Measurements from ENCODE around the gene EXOC4. TPM values are rescaled to one million over a fixed set of nuclear protein-coding genes. Genes with fewer than 3 reads are reported as not detected.

EXOC4 gene
- total and polyA plus RNA-seq, 2 of the 8 experiments (the other 6 are each of a cell fraction or from before 2014, with no cell fraction given), result 27.0 to 67.3 TPM

DNA sequence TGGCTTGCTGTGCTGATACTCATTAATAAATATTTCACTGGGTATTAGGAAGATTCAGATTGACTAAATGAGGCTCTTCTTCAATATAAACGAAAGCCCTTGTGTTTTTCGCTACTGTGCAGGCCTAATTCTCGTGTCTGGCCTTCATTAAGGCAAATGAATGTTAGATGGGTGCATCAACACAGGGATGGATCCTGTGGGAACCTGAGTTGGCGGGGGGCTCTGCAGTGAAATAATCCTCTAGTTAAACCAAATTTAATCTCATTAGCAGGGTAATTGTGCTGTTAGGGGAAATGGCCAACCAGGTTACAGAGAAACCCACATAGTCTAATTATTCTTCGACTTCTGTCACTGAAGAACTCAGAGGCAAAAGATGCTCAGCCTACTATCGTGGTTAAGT, 548.5 kb downstream of the EXOC4 start:
- no peak overlapping the region for H3K18ac ChIP-seq (ENCODE audit: extremely low read depth, low read length)
- no peak overlapping the region for H2BK5ac ChIP-seq (ENCODE audit: low read depth, low read length)
- no peak overlapping the region for H2AK5ac ChIP-seq (ENCODE audit: low read depth, low read length)
- H3K27me3 ChIP-seq (replicated peaks in 1 of 4; ENCODE audit: control insufficient read depth in 3 of 4, extremely low read depth in 1 of 4, insufficient read depth in 3 of 4, low read length in 3 of 4), result no peaks in the 10 kb centered on the region
- no peak overlapping the region for H3K4me2 ChIP-seq (ENCODE audit: insufficient read depth in 1 of 2, low read depth in 2 of 2, low read length in 2 of 2)
- H3K9ac ChIP-seq (replicated peaks in 1 of 4; ENCODE audit: extremely low read depth in 1 of 4, low read depth in 3 of 4, low read length in 3 of 4), result no peak overlapping the region
- WGBS, 2 experiments (ENCODE audit: extremely low coverage in 1 of 2, insufficient coverage in 1 of 2, insufficient read length in 1 of 2, insufficient replicate concordance in 2 of 2, low coverage in 1 of 2, low lambda C conversion rate in 2 of 2, missing lambda C conversion rate in 1 of 2), result 77% methylated on average over 6 of the region's 6 CpGs; no CpG with 5 or more reads in 1 of the 2 experiments
- H3K9me3 ChIP-seq (ENCODE audit: insufficient read depth in 2 of 2, low read depth in 1 of 2, low read length in 1 of 2), result no peaks in the 10 kb centered on the region
- no peaks in the 10 kb centered on the region for H3K79me1 ChIP-seq (ENCODE audit: low read depth, low read length)
- no peak overlapping the region for H2AFZ ChIP-seq (ENCODE audit: low read length)
- no peak overlapping the region for H3K4ac ChIP-seq (replicated peaks; ENCODE audit: insufficient read length, low read depth, low read length)
- POLR2A ChIA-PET (ENCODE audit: partially characterized antibody), result no interaction called here
- no peaks in the 10 kb centered on the region for H4K20me1 ChIP-seq (replicated peaks in 1 of 2; ENCODE audit: control insufficient read depth in 1 of 2, insufficient read depth in 2 of 2, low read length in 2 of 2)
- no peak overlapping the region for H2BK20ac ChIP-seq (ENCODE audit: low read length)
- H2BK15ac ChIP-seq (ENCODE audit: low read length), result no peak overlapping the region
- FAIRE-seq (no peak), DNase-seq (ENCODE audit: low read depth in 1 of 2, low spot score in 2 of 2) (no peak)
- H4K5ac ChIP-seq (ENCODE audit: insufficient read length, low read depth, low read length), result no peak overlapping the region
- H4K91ac ChIP-seq (replicated peaks; ENCODE audit: insufficient read length, low read length), result no peak overlapping the region
- H3K23ac ChIP-seq (ENCODE audit: insufficient read length), result no peak overlapping the region
- H4K8ac ChIP-seq (ENCODE audit: extremely low read depth, insufficient read depth, low read length), result no peak overlapping the region
- H3K27ac ChIP-seq (ENCODE audit: low read depth, low read length), result no peak overlapping the region
- H3K4me3 ChIP-seq (ENCODE audit: extremely low read depth in 1 of 4, insufficient read depth in 2 of 4, low read depth in 3 of 4, low read length in 4 of 4), result no peak overlapping the region
- H3K36me3 ChIP-seq (ENCODE audit: control insufficient read depth in 2 of 4, insufficient read depth in 4 of 4, low read length in 3 of 4), result no peaks in the 10 kb centered on the region
- no peaks in the 10 kb centered on the region for H3K4me1 ChIP-seq (replicated peaks in 1 of 4; ENCODE audit: control insufficient read depth in 3 of 4, insufficient read depth in 4 of 4, low read length in 3 of 4)
- H2BK12ac ChIP-seq (ENCODE audit: low read depth, low read length), result no peak overlapping the region
- H3K79me2 ChIP-seq (ENCODE audit: control insufficient read depth in 1 of 2, insufficient read depth in 2 of 2, low read length in 2 of 2), result no peaks in the 10 kb centered on the region
- no peaks in the 10 kb centered on the region for H3K23me2 ChIP-seq (ENCODE audit: low read depth, low read length)
- no peak overlapping the region for H3K56ac ChIP-seq (replicated peaks; ENCODE audit: insufficient read length, low read depth, low read length)
- no peak overlapping the region for H3K14ac ChIP-seq (ENCODE audit: insufficient read length)
- no peak overlapping the region for H2BK120ac ChIP-seq (replicated peaks; ENCODE audit: low read depth, low read length)
- CTCF ChIA-PET (ENCODE audit: partially characterized antibody), result no interaction called here
- no peak for TF ChIP-seq SP4 (IDR thresholded peaks at IDR 0.05; ENCODE audit: low read length)
- TF ChIP-seq CBX8 (IDR thresholded peaks at IDR 0.05; ENCODE audit: borderline replicate concordance, low read depth, low read length), result no peak
- no peak for TF ChIP-seq GTF2F1 (IDR thresholded peaks at IDR 0.05; ENCODE audit: borderline replicate concordance, low read depth, low read length)
- no peak for TF ChIP-seq YY1 (IDR thresholded peaks at IDR 0.05; ENCODE audit: low read depth, low read length)
